HEK293 (cell line): Measurements from ENCODE around the gene CFAP43.

Experiments
- CTCF ChIA-PET: fragments of 350-600 bp; formaldehyde crosslinking; extraction: SDS; loops from one replicate; lab custom pipeline; 2021; ENCODE audit warnings: antibody characterized with exemption; lab: Yijun Ruan, JAX
- POLR2A ChIA-PET: fragments of 300-600 bp; formaldehyde crosslinking; extraction: SDS; loops from one replicate; lab custom pipeline; 2020; ENCODE audit warnings: antibody characterized with exemption, inconsistent platforms; lab: Yijun Ruan, JAX
- H3K27ac ChIP-seq: fragments of 200-500 bp; sonication (Bioruptor generic); 2 replicates; pipeline ENCODE4 v1.5.1; 2014; ENCODE audit warnings: low read depth, low read length, control low read depth, inconsistent platforms; ENCODE audit errors: extremely low read depth
- H3K36me3 ChIP-seq, 2 experiments: fragments of 200-500 bp in 1 of 2; sonication (Bioruptor generic) in 1 of 2; 1 replicate in 1 of 2; 2 replicates in 1 of 2; pipeline ENCODE4 v1.5.1; 2014 to 2017; ENCODE audit warnings: inconsistent platforms in 2 of 2, low read length in 2 of 2; ENCODE audit not compliant: control insufficient read depth in 2 of 2, insufficient read depth in 1 of 2
- H3K4me1 ChIP-seq: fragments of 200-500 bp; sonication (Bioruptor generic); 2 replicates; pipeline ENCODE4 v1.5.1; 2014; ENCODE audit warnings: mild to moderate bottlenecking, low read length, inconsistent platforms; ENCODE audit not compliant: control insufficient read depth, insufficient read depth
- H3K4me3 ChIP-seq: 2 replicates; pipeline ENCODE4 v1.5.1; 2011; ENCODE audit warnings: low read depth, mild to moderate bottlenecking, control low read depth, low read length, moderate library complexity
- H3K9me3 ChIP-seq: fragments of 200-500 bp; sonication (Bioruptor generic); 2 replicates; pipeline ENCODE4 v1.5.1; 2014; ENCODE audit warnings: low read depth, low read length, inconsistent platforms; ENCODE audit not compliant: control insufficient read depth, insufficient read depth
- SCRT1 ChIP-seq: fragments of 450-650 bp; formaldehyde crosslinking; IDR thresholded peaks from 2 replicates; pipeline ENCODE4 v1.5.1; 2016; ENCODE audit warnings: missing biosample characterization, missing genetic modification characterization, borderline replicate concordance
- YY2 ChIP-seq: fragments of 450-650 bp; formaldehyde crosslinking; IDR thresholded peaks from 2 replicates; pipeline ENCODE4 v1.5.1; 2016; ENCODE audit warnings: missing biosample characterization, missing genetic modification characterization
- ZBTB48 ChIP-seq: fragments of 450-650 bp; formaldehyde crosslinking; IDR thresholded peaks from 2 replicates; pipeline ENCODE4 v1.5.1; 2016; ENCODE audit warnings: missing biosample characterization, missing genetic modification characterization
- ZEB2 ChIP-seq: fragments of 450-650 bp; formaldehyde crosslinking; IDR thresholded peaks from 2 replicates; pipeline ENCODE4 v1.5.1; 2016; ENCODE audit warnings: missing biosample characterization, missing genetic modification characterization
- ZNF175 ChIP-seq: fragments of 450-650 bp; formaldehyde crosslinking; IDR thresholded peaks from 2 replicates; pipeline ENCODE4 v1.5.1; 2016; ENCODE audit warnings: missing biosample characterization, missing genetic modification characterization
- ZNF302 ChIP-seq: fragments of 450-650 bp; formaldehyde crosslinking; IDR thresholded peaks from 2 replicates; pipeline ENCODE4 v1.5.1; 2016; ENCODE audit warnings: missing biosample characterization, missing genetic modification characterization, low read depth
- ZNF521 ChIP-seq: fragments of 450-650 bp; formaldehyde crosslinking; IDR thresholded peaks from 2 replicates; pipeline ENCODE4 v1.5.1; 2017; ENCODE audit warnings: missing biosample characterization, mild to moderate bottlenecking, missing genetic modification characterization
- ZNF561 ChIP-seq: fragments of 450-650 bp; IDR thresholded peaks from 2 replicates; pipeline ENCODE4 v1.5.1; 2018; ENCODE audit warnings: missing biosample characterization, missing genetic modification characterization, borderline replicate concordance
- ZNF610 ChIP-seq: fragments of 450-650 bp; formaldehyde crosslinking; IDR thresholded peaks from 2 replicates; pipeline ENCODE4 v1.5.1; 2016; ENCODE audit warnings: missing biosample characterization, missing genetic modification characterization, borderline replicate concordance
- TF ChIP-seq, protein P1 (sequence below): fragments of 450-650 bp; formaldehyde crosslinking; IDR thresholded peaks from 2 replicates; pipeline ENCODE4 v1.5.1; 2016; ENCODE audit warnings: missing biosample characterization, missing genetic modification characterization, borderline replicate concordance
- TF ChIP-seq, protein P2 (sequence below): fragments of 450-650 bp; formaldehyde crosslinking; IDR thresholded peaks from 2 replicates; pipeline ENCODE4 v1.5.1; 2016; ENCODE audit warnings: missing biosample characterization, missing genetic modification characterization
- TF ChIP-seq, protein P3 (sequence below): fragments of 450-650 bp; IDR thresholded peaks from 2 replicates; pipeline ENCODE4 v1.5.1; 2018; ENCODE audit warnings: missing biosample characterization, missing genetic modification characterization
- TF ChIP-seq, protein P4 (sequence below): fragments of 450-650 bp; formaldehyde crosslinking; IDR thresholded peaks from 2 replicates; pipeline ENCODE4 v1.5.1; 2016; ENCODE audit warnings: missing biosample characterization, missing genetic modification characterization
- TF ChIP-seq, protein P5 (sequence below): fragments of 450-650 bp; formaldehyde crosslinking; IDR thresholded peaks from 2 replicates; pipeline ENCODE4 v1.5.1; 2017; ENCODE audit warnings: missing biosample characterization, missing genetic modification characterization

The CFAP43 gene

DNA sequence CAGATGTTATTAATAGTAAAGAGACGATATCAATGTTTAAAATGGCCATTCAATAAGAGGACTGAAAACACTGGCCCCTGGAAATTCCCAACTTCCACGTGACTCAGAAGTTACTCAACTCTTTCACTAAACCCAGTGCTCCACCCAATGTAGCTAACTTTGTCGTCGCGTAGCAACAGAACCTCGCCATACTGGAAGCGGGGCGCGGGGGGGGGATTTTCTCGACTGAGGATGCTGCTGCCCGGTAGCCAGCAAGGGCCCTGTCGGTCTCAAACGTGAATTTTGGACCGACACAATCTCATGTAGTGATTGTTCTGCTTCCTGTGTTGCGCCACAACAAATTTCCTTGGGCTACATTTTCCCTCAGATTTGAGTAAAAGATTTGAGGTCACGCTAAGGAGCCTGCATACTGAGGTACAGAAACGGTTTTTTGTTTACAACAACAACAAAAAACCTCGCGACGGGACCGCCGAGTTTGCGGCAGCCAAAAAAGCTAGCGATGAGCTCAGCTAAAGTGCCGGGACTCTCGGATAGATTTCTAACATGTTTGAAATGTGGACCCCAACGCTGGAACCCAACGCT lies 111.2 kb downstream of the CFAP43 start (continued):
- TF ChIP-seq, protein P1, sequence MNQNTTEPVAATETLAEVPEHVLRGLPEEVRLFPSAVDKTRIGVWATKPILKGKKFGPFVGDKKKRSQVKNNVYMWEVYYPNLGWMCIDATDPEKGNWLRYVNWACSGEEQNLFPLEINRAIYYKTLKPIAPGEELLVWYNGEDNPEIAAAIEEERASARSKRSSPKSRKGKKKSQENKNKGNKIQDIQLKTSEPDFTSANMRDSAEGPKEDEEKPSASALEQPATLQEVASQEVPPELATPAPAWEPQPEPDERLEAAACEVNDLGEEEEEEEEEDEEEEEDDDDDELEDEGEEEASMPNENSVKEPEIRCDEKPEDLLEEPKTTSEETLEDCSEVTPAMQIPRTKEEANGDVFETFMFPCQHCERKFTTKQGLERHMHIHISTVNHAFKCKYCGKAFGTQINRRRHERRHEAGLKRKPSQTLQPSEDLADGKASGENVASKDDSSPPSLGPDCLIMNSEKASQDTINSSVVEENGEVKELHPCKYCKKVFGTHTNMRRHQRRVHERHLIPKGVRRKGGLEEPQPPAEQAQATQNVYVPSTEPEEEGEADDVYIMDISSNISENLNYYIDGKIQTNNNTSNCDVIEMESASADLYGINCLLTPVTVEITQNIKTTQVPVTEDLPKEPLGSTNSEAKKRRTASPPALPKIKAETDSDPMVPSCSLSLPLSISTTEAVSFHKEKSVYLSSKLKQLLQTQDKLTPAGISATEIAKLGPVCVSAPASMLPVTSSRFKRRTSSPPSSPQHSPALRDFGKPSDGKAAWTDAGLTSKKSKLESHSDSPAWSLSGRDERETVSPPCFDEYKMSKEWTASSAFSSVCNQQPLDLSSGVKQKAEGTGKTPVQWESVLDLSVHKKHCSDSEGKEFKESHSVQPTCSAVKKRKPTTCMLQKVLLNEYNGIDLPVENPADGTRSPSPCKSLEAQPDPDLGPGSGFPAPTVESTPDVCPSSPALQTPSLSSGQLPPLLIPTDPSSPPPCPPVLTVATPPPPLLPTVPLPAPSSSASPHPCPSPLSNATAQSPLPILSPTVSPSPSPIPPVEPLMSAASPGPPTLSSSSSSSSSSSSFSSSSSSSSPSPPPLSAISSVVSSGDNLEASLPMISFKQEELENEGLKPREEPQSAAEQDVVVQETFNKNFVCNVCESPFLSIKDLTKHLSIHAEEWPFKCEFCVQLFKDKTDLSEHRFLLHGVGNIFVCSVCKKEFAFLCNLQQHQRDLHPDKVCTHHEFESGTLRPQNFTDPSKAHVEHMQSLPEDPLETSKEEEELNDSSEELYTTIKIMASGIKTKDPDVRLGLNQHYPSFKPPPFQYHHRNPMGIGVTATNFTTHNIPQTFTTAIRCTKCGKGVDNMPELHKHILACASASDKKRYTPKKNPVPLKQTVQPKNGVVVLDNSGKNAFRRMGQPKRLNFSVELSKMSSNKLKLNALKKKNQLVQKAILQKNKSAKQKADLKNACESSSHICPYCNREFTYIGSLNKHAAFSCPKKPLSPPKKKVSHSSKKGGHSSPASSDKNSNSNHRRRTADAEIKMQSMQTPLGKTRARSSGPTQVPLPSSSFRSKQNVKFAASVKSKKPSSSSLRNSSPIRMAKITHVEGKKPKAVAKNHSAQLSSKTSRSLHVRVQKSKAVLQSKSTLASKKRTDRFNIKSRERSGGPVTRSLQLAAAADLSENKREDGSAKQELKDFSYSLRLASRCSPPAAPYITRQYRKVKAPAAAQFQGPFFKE (tag by site-specific recombination), result no peak
- TF ChIP-seq, protein P2, sequence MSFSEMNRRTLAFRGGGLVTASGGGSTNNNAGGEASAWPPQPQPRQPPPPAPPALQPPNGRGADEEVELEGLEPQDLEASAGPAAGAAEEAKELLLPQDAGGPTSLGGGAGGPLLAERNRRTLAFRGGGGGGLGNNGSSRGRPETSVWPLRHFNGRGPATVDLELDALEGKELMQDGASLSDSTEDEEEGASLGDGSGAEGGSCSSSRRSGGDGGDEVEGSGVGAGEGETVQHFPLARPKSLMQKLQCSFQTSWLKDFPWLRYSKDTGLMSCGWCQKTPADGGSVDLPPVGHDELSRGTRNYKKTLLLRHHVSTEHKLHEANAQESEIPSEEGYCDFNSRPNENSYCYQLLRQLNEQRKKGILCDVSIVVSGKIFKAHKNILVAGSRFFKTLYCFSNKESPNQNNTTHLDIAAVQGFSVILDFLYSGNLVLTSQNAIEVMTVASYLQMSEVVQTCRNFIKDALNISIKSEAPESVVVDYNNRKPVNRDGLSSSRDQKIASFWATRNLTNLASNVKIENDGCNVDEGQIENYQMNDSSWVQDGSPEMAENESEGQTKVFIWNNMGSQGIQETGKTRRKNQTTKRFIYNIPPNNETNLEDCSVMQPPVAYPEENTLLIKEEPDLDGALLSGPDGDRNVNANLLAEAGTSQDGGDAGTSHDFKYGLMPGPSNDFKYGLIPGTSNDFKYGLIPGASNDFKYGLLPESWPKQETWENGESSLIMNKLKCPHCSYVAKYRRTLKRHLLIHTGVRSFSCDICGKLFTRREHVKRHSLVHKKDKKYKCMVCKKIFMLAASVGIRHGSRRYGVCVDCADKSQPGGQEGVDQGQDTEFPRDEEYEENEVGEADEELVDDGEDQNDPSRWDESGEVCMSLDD (tag by site-specific recombination), result peak; percentile 72
- TF ChIP-seq, protein P3, sequence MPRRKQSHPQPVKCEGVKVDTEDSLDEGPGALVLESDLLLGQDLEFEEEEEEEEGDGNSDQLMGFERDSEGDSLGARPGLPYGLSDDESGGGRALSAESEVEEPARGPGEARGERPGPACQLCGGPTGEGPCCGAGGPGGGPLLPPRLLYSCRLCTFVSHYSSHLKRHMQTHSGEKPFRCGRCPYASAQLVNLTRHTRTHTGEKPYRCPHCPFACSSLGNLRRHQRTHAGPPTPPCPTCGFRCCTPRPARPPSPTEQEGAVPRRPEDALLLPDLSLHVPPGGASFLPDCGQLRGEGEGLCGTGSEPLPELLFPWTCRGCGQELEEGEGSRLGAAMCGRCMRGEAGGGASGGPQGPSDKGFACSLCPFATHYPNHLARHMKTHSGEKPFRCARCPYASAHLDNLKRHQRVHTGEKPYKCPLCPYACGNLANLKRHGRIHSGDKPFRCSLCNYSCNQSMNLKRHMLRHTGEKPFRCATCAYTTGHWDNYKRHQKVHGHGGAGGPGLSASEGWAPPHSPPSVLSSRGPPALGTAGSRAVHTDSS, result no peak

DNA sequence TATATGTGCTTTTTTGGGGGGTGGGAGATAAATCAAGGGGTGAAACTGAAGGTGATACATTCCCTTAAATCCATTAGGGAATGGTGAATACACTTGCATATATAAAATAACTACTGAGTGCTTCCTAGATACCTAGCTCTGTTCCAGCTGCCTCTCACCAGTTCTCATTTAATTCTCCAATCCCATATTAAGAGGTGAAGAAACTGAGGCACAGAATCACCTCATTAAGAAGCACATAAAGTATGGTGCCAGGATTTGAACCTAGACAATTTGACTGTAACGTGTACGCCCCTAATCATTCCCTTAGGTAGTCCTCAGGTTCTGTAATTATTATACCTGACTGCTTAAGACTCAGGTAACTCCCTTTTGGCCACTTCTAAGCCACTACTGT lies 111.7 kb downstream of the CFAP43 start:
- CTCF ChIA-PET, result interaction anchor here (0.6 to 2.2 kb wide), 13 partner anchors 7 to 540 kb away, joined by 3 to 10 read pairs (median 3); no protein-coding TSS in a partner anchor
- H3K27ac ChIP-seq, result peak overlapping the region; percentile 92; the same call in 1 of the 2 replicates
- peak overlapping the region; percentile 56; the same call in 1 of the 2 replicates for H3K4me3 ChIP-seq
- H3K9me3 ChIP-seq, result no peaks in the 10 kb centered on the region
- H3K36me3 ChIP-seq, result peaks cover 3 to 5% of the 10 kb centered on the region in 2 experiments; a peak in 1 of 3 replicates
- TF ChIP-seq SCRT1 (no peak), ZNF610 (tag by site-specific recombination) (no peak), ZNF302 (tag by site-specific recombination) (no peak), ZEB2 (peak; percentile 28; the same call in 1 of the 2 replicates), ZBTB48 (tag by site-specific recombination) (0 out of 2 replicates have a peak, but pooled peaks have one; percentile 45)
- TF ChIP-seq, all 188 proteins: peak for 2
- H3K4me1 ChIP-seq, result peaks cover 4% of the 10 kb centered on the region
- POLR2A ChIA-PET, result interaction anchor here (0.6 to 1.5 kb wide), 9 partner anchors 21 to 339 kb away, joined by 3 to 5 read pairs (median 4); no protein-coding TSS in a partner anchor

DNA sequence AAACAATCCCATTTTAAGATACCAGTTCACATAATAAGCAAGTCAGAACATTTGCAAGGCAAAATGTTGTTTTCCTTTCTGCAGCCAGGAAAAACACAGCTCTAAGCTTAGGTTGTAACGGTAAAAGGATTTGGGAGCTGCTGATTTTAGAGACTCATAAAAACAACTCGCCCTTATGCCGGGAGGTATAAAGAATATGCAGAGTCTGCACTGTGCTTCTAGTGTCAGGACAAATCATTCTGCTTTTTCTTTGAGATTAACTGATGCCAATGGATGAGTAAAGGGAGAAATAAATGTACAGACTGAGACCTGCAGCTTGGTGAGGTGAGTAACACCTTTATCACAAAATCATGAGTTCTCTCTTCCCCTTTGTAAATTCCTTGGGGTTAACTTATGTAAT lies 112.2 kb downstream of the CFAP43 start:
- Histone ChIP-seq H3K4me3 (no peak overlapping the region), H3K9me3 (no peaks in the 10 kb centered on the region), H3K27ac (no peak overlapping the region), H3K36me3 (0 out of 3 replicates have a peak, but pooled peaks cover 0 to 3% of the 10 kb centered on the region in 2 experiments), H3K4me1 (peaks cover 4% of the 10 kb centered on the region)
- POLR2A ChIA-PET, result interaction anchor here (1.2 kb wide), 1 partner anchor 48 kb away, joined by 4 read pairs; no protein-coding TSS in a partner anchor
- CTCF ChIA-PET, result interaction anchor here (0.6 to 1.5 kb wide), 6 partner anchors 50 to 539 kb away, joined by 3 to 10 read pairs (median 3); no protein-coding TSS in a partner anchor
- TF ChIP-seq, protein P4, sequence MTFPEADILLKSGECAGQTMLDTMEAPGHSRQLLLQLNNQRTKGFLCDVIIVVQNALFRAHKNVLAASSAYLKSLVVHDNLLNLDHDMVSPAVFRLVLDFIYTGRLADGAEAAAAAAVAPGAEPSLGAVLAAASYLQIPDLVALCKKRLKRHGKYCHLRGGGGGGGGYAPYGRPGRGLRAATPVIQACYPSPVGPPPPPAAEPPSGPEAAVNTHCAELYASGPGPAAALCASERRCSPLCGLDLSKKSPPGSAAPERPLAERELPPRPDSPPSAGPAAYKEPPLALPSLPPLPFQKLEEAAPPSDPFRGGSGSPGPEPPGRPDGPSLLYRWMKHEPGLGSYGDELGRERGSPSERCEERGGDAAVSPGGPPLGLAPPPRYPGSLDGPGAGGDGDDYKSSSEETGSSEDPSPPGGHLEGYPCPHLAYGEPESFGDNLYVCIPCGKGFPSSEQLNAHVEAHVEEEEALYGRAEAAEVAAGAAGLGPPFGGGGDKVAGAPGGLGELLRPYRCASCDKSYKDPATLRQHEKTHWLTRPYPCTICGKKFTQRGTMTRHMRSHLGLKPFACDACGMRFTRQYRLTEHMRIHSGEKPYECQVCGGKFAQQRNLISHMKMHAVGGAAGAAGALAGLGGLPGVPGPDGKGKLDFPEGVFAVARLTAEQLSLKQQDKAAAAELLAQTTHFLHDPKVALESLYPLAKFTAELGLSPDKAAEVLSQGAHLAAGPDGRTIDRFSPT (tag by site-specific recombination), result no peak
- TF ChIP-seq, protein P5, sequence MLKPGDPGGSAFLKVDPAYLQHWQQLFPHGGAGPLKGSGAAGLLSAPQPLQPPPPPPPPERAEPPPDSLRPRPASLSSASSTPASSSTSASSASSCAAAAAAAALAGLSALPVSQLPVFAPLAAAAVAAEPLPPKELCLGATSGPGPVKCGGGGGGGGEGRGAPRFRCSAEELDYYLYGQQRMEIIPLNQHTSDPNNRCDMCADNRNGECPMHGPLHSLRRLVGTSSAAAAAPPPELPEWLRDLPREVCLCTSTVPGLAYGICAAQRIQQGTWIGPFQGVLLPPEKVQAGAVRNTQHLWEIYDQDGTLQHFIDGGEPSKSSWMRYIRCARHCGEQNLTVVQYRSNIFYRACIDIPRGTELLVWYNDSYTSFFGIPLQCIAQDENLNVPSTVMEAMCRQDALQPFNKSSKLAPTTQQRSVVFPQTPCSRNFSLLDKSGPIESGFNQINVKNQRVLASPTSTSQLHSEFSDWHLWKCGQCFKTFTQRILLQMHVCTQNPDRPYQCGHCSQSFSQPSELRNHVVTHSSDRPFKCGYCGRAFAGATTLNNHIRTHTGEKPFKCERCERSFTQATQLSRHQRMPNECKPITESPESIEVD, result peak; percentile 13; the same call in 1 of the 2 replicates
- no peak for TF ChIP-seq ZNF175 (tag by site-specific recombination)
- no peak for TF ChIP-seq ZNF561
- TF ChIP-seq ZNF521, result no peak
- TF ChIP-seq YY2, result no peak
